Activated naive CD8-positive, alpha-beta T cell treated with anti-CD3 and anti-CD28 coated beads, Interleukin-2, amount 50 U/mL, for 16 hours (primary cell): ENCODE results near the gene HSPB1.
A peak's percentile ranks its signal among the peaks of the same experiment; 100 is the strongest.
"Not testable (repeated sequence)": the region's sequence is repeated elsewhere in the genome, so short reads cannot be mapped to it uniquely, and the experiment has no call there.

ENCODE experiments used
- DNase-seq: peaks from one replicate; pipeline ENCODE4 v3.0.0-alpha.2; 2020; ENCODE audit warnings: low read depth, low spot score

The HSPB1 gene

DNA sequence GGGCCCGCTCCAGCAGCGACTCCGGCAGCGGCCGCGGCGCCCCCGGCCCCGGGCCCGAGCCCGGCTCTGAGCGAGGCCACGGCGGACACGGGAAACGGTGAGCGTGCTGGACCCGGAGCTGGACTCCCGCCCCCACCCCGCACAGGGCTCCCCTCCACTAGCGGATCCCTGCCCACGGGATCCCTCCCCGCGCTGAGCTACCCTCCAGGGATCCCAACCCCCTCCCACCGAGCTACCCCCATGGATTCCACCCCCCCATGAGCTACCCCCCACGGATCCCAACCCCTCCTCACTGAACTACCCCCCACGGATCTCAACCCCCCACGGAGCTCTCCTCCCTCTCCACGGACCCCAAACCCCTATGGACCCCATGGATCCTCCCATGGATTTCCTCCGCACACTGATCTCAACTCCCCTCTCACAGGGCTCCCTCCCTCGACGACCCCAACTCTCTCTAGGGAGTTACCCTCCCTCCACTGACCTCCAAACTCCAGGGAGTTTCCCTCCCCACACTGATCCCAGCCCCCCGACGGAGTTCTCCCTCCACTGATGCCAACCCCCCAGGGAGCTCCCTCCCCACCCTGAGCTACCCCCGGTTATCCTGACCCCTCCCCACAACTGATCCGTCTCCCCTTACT lies 20.6 kb upstream of the HSPB1 start:
- no peak for DNase-seq

DNA sequence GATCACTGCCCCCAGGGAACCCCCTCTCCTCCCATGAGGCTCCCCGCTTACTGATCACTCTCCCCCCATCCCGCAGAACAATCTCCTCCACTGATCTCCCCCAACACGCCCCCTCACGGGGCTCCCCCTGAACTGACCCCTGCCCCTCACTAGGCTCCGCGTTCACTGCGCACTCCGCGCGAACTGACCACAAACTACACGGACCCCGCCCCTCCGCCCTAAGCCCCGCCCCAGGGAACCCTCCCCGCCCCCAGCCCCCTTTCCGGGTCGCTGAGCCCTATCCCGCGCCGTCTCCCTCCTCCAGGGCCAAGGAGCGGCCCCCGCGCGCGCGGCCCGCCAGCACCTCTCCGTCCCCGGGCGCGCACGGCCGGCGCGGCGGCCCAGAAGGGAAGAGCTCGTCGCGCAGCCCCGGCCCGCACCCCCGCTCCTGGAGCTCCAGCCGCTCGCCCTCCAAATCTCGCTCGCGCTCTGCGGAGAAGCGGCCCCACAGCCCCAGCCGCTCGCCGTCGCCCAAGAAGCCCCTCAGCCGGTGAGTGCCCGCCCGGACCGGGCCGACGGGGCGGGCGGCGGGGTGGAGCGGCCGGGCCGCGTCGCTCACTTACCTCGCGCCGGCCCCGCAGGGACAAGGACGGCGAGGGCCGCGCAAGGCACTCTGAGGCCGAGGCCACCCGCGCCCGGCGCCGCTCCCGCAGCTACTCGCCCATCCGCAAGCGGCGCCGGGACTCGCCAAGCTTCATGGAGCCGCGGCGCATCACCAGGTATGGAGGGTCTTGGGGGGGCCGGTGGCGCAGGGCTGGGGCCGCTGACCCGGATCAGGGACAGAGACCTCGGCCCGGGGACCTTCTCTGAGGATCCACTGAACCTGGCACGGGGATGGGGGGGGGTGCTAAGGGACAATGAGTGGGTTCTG lies 19.9 kb upstream of the HSPB1 start:
- no peak for DNase-seq

DNA sequence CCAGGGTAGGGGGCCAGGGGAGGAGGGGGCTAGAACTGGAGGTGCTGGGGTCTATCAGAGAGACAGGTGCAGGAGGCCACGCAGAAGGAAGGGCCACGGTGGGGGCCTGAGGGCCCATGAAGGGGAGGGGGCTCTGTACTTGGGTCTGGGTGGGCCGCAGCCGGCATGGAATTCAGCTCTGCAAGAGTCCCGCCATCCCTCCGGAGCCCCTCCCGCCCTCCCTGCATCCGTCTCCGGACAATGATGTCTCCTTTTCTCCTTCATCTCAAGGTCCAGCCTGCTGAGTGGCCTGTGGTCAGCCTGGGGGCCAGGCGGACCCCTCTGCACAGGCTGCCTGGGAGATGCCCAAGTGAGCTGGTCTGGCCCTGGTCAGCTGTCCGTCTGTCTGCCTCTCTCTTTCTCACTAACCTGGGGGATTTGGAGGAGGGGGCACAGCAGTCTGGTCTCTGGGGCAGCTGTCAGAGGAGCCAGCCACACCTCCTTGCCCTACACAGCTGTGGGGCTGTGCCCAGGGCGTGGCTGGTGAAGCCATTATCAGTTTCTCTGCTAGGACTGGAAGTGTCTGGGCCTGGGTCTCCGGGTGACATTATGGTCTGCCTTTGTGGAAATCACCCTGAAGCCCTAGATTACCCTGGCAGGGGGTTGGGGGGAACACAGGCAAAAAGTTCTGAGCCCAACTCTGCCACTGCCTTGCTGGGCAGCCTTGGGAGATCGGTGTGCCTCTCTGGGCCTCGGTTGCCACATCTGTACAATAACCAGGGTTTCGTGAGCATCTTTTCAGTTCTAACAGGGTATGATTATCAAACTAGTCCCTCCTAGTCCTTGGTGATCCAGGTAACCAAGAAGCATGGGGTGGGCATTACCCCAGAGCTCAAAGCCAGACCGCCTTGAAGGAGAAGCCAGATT lies 19.0 kb upstream of the HSPB1 start:
- no peak for DNase-seq

DNA sequence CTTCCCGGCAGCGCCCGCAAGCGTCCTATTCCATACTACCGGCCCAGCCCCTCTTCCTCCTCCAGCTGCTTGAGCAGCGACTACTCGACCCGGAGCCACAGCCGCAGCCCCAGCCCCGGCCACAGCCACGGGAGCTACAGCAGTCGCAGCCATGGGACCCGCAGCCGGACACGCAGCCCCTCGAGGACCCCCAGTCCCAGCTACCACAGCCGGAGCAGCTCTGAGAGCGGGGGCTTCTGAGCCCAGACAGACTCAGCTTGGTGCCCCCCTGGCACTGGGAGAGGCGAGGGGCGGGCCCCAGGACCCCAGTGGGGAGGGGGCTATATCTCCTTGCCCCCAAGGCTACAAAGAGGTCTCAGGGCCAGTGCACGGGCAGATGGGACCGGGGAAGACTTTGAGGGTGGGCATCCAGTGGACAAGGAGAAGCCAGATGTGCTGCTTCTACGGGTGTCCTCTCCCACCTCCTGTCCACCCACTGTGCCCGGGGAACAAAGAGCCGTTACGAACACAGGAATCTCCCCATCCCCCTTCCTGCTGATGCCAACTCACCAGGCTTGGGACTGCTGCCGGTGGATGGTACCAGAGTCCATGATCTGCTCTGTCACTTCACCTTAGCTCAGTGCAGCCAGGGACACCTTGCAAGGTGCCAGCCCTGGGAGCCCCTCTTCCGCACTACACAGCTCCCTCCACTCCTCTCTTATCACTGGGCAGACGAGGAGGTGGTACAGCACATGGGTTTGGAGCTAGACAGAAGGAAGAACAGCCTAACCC lies 16.7 kb upstream of the HSPB1 start:
- DNase-seq = no peak

DNA sequence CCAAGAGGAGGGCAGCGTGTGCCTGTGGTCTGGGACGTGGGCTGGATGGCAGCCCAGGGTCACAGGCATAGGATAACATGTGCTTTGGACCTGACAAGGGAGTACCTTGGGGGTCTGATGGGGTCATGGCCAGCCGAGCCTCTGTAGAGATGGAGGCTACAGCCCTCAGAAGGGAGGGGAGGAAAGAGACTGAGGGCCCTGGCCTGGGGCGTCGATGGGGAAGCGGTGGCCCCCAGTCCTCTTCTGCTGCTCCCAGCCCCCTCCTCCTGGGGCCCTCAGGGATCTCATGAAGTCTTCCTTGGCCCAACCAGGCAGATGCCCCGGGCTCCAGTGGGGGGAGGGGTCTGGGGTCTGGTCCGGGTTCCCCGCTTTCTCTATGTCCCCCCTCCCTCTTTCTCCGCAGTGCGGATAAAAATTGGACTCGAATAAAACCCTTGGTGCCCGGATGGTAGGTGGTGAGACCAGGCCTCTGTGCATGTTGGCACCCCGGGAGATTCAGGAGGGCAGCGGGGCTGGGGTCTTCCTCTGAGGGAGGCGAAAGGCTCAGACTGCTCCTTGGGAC lies 15.6 kb upstream of the HSPB1 start:
- no peak for DNase-seq

- DNase-seq = not testable (repeated sequence)
Measured at GRCh38 chr7:76290847-76291350, 11.6 kb upstream of the HSPB1 start.

DNA sequence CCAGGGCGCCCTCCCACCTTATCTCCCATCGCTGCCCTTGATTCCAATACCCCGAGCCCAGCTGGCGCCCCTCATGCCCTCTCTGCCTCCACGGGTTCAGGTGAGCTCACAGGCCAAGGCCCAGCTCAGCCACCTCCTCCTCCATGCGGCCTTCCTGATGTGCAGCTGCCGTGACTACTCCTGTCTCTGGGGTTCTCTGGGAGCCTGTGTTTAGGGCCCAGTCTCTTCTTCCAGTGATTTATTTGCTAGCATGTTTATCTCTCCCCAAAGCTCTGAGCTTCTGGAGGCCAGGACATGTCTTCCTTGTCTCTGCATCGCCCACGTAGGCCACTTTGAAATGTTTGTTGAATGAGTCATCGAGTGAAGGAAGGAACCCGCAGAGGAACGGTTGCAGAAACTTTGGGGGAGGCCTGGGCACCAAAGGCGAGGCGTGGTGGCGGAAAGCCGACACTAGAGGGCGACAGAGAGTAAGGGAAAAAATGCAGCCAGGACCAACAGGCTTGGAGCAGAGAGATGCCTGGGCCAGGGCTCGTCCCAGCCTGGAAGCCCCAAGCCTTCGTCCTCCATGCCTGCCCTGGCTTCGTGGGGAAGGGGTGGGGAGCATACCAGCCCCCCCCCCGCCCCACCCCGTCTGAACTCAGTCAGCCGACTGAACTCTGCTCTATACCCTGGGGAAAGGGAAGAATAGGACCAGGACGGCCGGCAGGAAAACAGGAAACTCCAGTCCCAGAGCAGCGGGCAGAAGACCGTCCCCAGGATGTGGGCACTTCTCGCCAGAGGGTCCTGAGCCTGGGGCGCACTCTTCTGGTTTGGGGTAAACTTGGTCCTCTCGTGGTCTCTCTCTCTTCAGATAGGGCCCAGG lies 10.9 kb upstream of the HSPB1 start:
- peak; percentile 73 for DNase-seq

DNA sequence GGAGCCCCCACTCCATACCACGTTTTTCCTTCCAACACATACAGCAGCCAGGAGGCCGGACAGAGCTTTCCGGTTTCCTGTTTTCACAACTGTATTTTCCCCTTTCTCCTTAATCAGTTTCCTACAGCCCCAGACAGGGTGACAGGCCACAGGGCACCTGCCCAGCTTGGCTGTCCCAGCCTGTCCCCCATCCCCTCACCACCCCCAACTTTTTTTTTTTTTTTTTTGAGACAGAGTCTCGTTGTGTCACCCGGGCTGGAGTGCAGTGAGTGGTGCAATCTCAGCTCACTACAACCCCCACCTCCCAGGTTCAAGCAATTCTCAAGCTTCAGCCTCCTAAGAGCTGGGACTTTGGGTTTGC lies 10.3 kb upstream of the HSPB1 start:
- no peak for DNase-seq

- not testable (repeated sequence) for DNase-seq
Measured at GRCh38 chr7:76292911-76293310, 9.6 kb upstream of the HSPB1 start.

GRCh38 chr7:76293407-76293901 lies 9.0 kb upstream of the HSPB1 start:
- no peak for DNase-seq

- no peak for DNase-seq
Measured at GRCh38 chr7:76294344-76295024, 8.0 kb upstream of the HSPB1 start.

DNA sequence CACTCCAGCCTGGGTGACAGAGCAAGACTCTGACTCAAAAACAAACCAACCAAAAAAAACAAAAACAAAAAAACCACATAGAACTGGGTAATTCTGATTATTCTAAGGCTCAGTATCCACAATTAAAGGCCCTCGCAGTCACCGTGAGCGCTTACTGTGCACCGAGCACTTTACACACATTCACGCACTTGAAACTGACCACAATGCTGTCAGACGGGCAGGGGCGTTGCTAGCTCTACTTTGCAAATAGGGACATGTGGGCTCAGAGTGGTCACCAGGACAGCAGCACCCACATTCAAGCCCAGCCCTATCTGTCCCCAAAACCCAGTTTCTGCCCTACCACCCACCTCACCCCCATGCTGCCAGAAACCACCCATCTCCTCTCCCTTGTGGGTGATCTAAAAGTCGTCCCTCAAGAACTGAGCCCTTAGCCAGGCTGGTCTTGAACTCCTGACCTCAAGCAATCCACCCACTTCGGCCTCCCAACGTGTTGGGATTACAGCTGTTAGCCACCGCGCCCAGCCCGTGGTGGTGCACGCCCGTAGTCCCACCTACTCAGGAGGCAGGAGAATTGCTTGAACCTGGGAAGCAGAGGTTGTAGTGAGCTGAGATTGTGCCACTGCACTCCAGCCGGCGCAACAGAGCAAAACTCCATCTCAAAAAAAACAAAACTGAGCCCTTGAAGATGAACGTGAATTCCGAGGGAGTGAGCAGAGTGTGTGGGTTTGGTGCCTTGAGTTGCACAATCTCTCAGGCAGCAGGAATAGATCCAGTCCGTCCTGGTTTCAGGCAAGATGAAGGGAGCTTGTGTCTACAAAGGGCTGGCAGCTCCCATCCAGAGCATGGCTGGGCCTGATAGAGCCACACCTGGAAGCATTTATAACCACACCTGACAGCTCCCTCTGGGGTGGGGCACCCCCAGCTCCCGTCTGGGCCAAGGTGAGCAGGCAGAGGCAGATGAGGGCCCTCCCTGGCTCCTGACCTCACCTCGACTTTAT lies 5.4 kb upstream of the HSPB1 start:
- no peak for DNase-seq

GRCh38 chr7:76300166-76300731 lies 2.2 kb upstream of the HSPB1 start:
- DNase-seq = no peak

- no peak for DNase-seq
Measured at GRCh38 chr7:76301000-76301399, 1.5 kb upstream of the HSPB1 start.

- peak; percentile 27 for DNase-seq
Measured at GRCh38 chr7:76303202-76304147, 1.0 kb downstream of the HSPB1 start.

- no peak for DNase-seq
Measured at GRCh38 chr7:76304888-76305375, 2.5 kb downstream of the HSPB1 start.
